Measurements from ENCODE around the gene CYB561.
A peak's percentile ranks its signal among the peaks of the same experiment; 100 is the strongest.

Gene CYB561

GRCh38 chr17:63448655-63449054 is 2.5 kb upstream of the CYB561 start:
- no peak overlapping the region for H3K4me3 ChIP-seq (ENCODE audit: low read length)
- TF ChIP-seq CTCF (conservative IDR thresholded peaks at IDR 0.05; ENCODE audit: low read length): no peak
- no peak for DNase-seq (ENCODE audit: low read depth)

GRCh38 chr17:63447471-63448009 is 1.4 kb upstream of the CYB561 start:
- no peak for TF ChIP-seq CTCF (conservative IDR thresholded peaks at IDR 0.05; ENCODE audit: low read length)
- no peak overlapping the region for H3K4me3 ChIP-seq (ENCODE audit: low read length)
- no peak for DNase-seq (ENCODE audit: low read depth)

GRCh38 chr17:63446753-63447470 is 806 bp upstream of the CYB561 start:
- peak overlapping the region; percentile 53 for H3K4me3 ChIP-seq (ENCODE audit: low read length)
- peak; percentile 48 for DNase-seq (ENCODE audit: low read depth)
- TF ChIP-seq CTCF (conservative IDR thresholded peaks at IDR 0.05; ENCODE audit: low read length): peak; percentile 14; the same call in 1 of the 2 replicates

GRCh38 chr17:63445571-63445953 is 544 bp downstream of the CYB561 start:
- no peak for DNase-seq (ENCODE audit: low read depth)

GRCh38 chr17:63445065-63445464 is 1.0 kb downstream of the CYB561 start:
- no peak for DNase-seq (ENCODE audit: low read depth)
- H3K4me3 ChIP-seq (ENCODE audit: low read length): peak overlapping the region; percentile 60
- TF ChIP-seq CTCF (conservative IDR thresholded peaks at IDR 0.05; ENCODE audit: low read length): no peak

More at GRCh38 chr17:63445571-63445953, 544 bp downstream of the CYB561 start:
- TF ChIP-seq CTCF (conservative IDR thresholded peaks at IDR 0.05; ENCODE audit: low read length): no peak
- peak overlapping the region; percentile 60 for H3K4me3 ChIP-seq (ENCODE audit: low read length)

- no peak overlapping the region for H3K4me3 ChIP-seq (ENCODE audit: low read length)
- TF ChIP-seq CTCF (conservative IDR thresholded peaks at IDR 0.05; ENCODE audit: low read length): no peak
Measured at GRCh38 chr17:63444457-63444856, 1.6 kb downstream of the CYB561 start.

GRCh38 chr17:63443053-63443452 is 3.1 kb downstream of the CYB561 start:
- no peak overlapping the region for H3K4me3 ChIP-seq (ENCODE audit: low read length)
- no peak for DNase-seq (ENCODE audit: low read depth)
- TF ChIP-seq CTCF (conservative IDR thresholded peaks at IDR 0.05; ENCODE audit: low read length): no peak

More at GRCh38 chr17:63444457-63444856, 1.6 kb downstream of the CYB561 start:
- no peak for DNase-seq (ENCODE audit: low read depth)
